ENCODE data around the gene ALPK3. TPM values are rescaled to one million over a fixed set of nuclear protein-coding genes. Genes with fewer than 3 reads are reported as not detected.
"Not testable (repeated sequence)": the region's sequence is repeated elsewhere in the genome, so short reads cannot be mapped to it uniquely, and the experiment has no call there.

The ALPK3 gene
- total RNA-seq, 1 experiment from 2014 or later = 0.03 TPM

DNA sequence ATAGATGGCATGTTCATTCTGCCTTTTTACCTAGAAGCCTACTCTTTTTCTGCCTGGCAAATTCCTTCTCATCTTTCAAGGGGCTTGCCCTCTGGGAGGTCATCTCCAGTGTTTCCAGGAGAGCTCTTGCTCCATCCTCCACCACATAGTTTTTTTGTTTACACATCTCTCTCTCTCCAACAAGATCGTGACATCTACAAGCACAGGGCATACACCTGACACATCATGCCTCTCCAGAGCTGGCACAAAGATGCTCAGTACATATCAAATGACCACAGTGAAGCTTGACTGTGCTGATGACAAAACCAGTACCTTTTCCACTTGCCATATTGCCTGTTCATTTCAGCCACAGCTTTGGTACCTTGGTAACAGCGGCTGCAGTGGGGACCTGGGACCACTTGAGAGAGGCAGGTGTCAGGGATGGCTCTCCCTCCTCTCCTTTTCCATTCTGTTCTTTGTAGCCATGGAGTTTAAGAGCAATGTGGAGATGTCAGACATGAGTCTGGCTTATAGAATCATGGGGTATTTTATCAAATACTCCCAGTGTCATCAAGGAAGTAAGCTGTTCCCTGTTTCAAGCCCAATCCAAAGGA lies 15.4 kb downstream of the ALPK3 start:
- in situ Hi-C loops (cut with HindIII; ENCODE audit: low pct_unique_long_range_greater_than_20kb, low sequenced_read_pairs) = no loop called here
- no peak for DNase-seq (ENCODE audit: low read depth, low spot score)

DNA sequence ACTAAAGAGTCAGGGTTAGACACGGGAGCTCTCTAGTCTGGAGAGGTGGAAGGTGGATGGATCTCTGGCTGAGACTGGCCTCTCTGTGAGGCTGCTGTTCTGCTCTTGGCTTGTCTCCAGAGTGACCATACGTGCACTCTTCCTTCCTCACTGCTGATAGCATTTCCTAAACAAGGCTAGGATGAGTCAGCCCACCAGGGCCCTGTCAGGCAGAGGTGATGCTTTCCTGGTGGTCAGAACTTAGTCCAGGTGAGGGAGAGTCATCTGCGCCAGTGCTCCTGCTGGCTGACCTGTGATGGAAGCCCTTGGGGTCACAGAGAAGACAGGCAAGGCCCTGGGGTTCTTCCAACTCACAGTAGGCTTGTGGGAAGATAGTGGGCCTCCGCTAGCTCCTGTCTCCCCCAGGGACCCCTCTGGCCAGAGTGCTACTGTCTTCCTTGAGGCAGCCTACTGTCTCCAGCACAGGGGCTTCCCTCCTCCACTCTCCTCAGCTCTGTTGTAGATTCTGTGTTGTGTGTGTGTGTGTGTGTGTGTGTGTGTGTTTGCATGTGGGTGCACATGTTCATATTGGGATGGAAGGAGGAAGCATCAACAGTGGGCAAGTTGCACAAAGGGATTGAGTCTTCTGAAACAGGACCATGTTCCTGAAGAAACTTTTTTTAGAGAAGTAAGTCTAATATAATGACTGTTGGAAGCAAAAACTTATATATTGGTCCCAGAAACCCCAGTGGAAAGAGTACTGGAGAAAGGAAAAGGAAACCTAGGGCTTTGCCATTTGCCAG lies 16.5 kb downstream of the ALPK3 start:
- DNase-seq (ENCODE audit: low read depth, low spot score) = no peak
- in situ Hi-C loops (cut with HindIII; ENCODE audit: low pct_unique_long_range_greater_than_20kb, low sequenced_read_pairs) = no loop called here

DNA sequence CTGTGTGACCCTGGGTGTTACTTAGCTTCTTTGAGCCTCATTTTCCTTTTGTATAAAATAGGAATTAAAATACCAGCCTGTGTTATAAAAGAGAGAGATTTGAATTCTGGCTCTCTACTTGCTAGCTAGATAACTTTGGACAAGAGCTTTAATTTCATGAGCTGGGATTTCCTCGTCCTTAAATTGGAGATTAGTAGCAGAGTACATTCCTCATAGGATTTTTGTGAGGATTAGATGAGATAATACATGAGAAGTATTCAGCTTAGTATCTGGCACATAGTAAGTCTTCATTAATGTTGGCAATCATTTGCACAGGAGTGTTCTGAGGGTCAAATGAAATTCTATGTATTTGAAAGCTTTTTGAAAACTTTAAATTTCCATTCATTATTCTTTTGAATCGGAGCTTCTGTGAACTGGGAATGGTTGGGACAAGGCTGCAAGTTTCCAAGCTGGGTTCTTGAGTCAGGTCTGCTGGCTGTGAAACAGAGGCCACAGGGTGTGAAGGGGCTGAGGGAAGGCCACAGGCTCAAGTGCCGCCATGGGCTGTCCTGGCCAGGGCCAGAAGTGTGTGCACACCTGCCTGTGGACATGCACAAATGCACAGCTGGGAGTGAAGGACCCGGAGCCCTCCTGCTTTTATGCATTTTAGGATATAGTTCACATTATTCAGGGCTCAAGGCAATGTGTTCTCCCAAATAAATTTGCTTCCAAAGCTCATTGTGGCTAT lies 17.2 kb downstream of the ALPK3 start:
- DNase-seq (ENCODE audit: low read depth, low spot score) = no peak
- in situ Hi-C loops (cut with HindIII; ENCODE audit: low pct_unique_long_range_greater_than_20kb, low sequenced_read_pairs) = no loop called here

DNA sequence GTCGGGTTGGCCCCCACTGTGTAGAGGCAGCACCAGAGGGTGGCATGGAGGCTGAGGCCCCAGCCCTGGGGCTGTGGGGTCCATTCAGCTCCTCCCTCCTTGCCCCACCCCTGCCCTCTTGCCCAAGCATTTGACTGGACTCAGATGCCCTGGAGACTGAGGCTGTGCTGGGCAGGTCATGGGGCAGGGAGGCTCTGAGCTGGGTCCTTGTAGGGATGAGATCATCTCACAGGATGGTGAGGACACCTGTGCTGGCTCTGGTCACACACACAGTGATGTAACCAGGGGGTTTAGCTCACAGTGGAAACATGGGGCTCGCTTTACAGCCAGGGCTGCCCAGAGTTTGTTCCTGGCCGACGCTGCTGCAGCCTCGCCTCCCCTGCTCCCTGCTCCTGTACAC lies 17.8 kb downstream of the ALPK3 start:
- DNase-seq (ENCODE audit: low read depth, low spot score) = no peak
- in situ Hi-C loops (cut with HindIII; ENCODE audit: low pct_unique_long_range_greater_than_20kb, low sequenced_read_pairs) = no loop called here

DNA sequence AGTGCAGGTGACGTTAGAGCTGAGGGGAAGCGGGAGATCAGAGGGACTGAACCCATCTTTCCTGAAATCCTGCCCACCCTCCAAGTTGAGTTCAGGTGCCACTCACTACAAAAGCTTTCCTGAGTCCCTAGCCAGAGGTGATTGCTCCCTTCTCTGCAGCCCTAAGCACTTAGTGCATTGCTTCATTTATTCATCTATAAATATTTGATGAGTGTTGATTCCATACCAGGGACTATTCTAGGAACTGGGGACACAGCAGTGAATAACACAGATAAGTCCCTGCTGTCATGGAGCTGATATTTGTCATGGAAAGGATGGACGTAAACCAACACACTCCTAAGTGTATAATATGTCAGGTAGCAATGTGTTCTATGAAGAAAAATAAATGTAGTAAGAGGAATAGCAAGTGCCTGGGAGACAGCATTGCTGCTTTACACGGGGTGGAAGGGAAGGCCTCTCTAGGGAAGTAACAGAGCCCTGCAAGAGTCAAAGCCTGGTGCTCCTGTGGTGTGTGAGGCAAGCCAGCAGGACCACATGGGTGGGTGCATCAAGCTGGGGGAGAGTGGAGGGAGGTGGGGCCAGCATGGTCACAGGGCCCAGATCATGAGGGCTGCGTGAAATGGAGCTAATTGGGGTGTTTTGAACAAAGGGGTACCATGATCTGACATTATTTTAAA lies 18.6 kb downstream of the ALPK3 start:
- in situ Hi-C loops (cut with HindIII; ENCODE audit: low pct_unique_long_range_greater_than_20kb, low sequenced_read_pairs) = no loop called here
- no peak for DNase-seq (ENCODE audit: low read depth, low spot score)

DNA sequence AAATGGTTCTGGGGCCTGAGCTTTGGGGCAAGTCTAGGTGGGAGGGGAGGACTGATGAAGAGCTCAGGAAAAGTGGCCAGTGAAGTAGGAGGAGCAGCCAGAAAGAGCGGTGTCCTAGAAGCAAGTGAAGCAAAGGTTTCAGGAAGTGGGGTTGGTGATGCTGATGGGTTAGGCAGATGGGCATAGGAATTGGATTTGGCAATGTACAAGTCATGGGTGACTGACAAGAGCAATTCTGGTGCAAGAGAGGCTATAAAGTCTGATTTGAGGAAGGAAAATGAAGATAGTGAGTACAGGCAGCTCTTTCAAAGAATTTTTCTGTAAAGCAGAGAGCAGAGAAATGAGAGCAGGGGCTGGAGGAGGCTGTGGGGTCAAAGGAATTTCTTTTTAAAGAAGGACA lies 19.7 kb downstream of the ALPK3 start:
- DNase-seq (ENCODE audit: low read depth, low spot score) = no peak
- in situ Hi-C loops (cut with HindIII; ENCODE audit: low pct_unique_long_range_greater_than_20kb, low sequenced_read_pairs) = no loop called here

DNA sequence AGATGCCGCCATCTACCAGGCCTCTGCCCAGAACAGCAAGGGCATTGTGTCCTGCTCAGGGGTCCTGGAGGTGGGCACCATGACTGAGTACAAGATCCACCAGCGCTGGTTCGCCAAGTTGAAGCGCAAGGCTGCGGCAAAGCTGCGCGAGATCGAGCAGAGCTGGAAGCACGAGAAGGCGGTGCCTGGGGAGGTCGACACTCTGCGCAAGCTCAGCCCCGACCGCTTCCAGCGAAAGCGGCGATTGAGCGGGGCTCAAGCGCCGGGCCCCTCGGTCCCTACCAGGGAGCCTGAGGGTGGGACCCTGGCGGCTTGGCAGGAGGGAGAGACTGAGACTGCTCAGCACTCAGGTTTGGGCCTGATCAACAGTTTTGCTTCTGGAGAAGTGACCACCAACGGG lies 22.6 kb downstream of the ALPK3 start:
- no peak for DNase-seq (ENCODE audit: low read depth, low spot score)
- in situ Hi-C loops (cut with HindIII; ENCODE audit: low pct_unique_long_range_greater_than_20kb, low sequenced_read_pairs) = no loop called here

DNA sequence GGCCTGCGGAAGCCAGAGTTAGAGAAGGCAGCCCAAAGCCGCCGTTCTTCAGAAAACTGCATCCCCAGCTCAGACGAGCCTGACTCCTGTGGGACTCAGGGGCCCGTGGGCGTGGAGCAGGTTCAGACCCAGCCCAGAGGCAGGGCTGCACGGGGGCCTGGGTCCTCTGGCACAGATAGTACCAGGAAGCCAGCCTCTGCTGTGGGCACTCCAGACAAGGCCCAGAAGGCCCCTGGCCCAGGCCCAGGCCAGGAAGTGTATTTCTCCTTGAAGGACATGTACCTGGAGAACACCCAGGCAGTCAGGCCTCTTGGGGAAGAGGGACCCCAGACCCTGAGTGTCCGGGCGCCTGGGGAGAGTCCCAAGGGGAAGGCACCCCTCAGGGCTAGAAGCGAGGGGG lies 23.1 kb downstream of the ALPK3 start:
- no peak for DNase-seq (ENCODE audit: low read depth, low spot score)
- in situ Hi-C loops (cut with HindIII; ENCODE audit: low pct_unique_long_range_greater_than_20kb, low sequenced_read_pairs) = no loop called here

DNA sequence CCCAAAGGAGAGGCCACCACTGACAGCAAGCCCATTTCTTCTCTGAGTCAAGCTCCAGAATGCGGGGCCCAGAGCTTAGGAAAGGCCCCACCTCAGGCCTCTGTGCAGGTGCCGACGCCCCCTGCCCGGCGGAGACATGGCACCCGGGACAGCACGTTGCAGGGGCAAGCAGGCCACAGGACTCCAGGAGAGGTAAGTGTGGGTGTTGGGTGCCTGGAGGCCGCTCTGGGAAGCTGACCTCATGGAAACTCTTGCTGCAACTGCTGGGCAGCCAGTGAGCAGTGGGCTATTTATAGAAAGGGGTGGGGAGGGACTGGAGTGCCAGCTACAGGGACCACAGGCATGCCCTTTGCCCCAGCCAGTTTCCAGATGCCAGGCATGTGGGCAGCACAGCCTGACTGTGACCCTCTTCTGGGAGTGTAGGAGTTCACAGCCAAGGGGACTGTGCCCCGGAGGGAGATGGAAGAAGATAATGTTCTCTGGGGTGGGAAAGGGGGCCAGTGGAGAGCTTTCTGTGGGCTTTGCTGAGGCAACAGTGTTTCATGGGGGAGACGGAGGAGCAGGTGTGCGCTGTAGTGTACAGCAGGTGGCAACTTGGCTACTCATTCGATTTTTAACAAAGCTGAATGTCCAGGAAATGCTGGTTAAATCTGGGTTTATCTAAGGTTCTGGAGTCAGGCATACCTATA lies 23.7 kb downstream of the ALPK3 start:
- DNase-seq (ENCODE audit: low read depth, low spot score) = peak; percentile 12
- in situ Hi-C loops (cut with HindIII; ENCODE audit: low pct_unique_long_range_greater_than_20kb, low sequenced_read_pairs) = no loop called here

DNA sequence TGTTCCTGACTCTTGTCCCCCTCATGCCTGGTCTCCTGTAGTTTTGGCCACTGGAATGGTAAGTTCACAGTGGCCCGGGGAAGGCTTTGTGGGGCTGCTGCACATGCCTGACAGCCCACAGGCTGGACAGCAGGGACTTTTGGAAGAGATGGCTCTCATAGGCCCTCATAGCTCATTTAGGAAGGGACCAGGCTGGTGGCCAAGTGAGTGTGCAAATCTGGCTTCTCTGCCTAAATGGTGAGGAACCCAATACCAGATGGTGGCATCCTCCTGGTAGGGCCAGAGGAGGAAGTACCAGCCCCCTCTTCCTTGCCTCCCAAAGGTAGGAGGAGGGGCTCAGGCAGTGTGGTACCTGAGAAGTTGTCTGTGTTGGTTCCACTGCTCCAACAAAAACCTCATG lies 25.6 kb downstream of the ALPK3 start:
- in situ Hi-C loops (cut with HindIII; ENCODE audit: low pct_unique_long_range_greater_than_20kb, low sequenced_read_pairs) = no loop called here
- DNase-seq (ENCODE audit: low read depth, low spot score) = no peak

DNA sequence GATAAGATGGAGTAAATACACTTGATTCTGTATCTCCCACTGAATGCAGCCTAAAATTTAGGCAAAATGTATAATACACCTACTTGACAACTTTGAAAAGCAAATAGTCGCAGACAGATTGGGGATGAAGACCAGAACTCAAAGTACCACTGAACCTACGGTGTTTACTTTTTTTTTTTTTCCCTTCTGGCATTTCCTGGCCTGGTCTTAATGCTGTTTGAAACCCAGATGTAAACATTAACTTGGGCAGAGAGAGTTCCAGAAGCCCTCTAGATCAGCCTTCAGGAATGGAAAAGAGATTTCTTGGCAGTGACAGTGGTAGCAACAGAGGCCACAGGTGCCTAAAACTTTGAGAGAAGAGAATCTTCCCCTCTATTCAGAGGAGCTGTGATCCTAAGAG lies 27.8 kb downstream of the ALPK3 start:
- DNase-seq (ENCODE audit: low read depth, low spot score) = no peak
- in situ Hi-C loops (cut with HindIII; ENCODE audit: low pct_unique_long_range_greater_than_20kb, low sequenced_read_pairs) = no loop called here

DNA sequence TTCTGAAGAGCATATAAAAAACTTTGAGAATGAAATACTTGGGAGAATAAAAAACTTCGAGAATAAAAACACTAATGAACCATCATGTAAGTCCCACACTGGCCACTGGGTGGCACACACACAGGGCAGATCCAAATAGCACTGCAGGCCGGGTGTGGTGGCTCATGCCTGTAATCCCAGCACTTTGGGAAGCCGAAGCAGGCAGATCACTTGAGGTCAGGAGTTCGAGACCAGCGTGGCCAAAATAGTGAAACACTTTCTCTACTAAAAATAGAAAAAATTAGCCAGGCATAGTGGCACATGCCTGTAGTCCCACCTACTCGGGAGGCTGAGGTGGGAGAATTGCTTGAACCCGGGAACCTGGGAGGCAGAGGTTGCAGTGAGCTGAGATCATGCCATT lies 28.5 kb downstream of the ALPK3 start:
- peak; percentile 72 for DNase-seq (ENCODE audit: low read depth, low spot score)
- in situ Hi-C loops (cut with HindIII; ENCODE audit: low pct_unique_long_range_greater_than_20kb, low sequenced_read_pairs) = not testable (repeated sequence)

DNA sequence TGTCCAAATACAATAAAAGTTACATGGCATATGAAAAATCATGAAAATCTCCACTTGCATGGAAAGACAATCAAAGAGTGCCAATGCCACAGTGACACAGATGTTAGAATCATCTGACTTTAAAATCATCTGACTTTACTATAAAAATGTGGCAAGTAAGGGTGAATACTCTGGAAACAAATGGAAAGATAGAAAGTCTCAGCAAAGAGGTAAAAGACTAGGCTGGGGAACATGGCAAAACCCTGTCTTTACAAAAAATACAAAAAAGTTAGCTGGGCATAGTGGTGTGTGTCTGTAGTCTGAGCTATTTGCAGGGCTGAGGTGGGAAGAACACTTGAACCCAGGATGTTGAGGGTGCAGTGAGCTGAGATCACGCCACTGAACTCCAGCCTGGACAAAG lies 29.1 kb downstream of the ALPK3 start:
- in situ Hi-C loops (cut with HindIII; ENCODE audit: low pct_unique_long_range_greater_than_20kb, low sequenced_read_pairs) = no loop called here
- DNase-seq (ENCODE audit: low read depth, low spot score) = no peak

DNA sequence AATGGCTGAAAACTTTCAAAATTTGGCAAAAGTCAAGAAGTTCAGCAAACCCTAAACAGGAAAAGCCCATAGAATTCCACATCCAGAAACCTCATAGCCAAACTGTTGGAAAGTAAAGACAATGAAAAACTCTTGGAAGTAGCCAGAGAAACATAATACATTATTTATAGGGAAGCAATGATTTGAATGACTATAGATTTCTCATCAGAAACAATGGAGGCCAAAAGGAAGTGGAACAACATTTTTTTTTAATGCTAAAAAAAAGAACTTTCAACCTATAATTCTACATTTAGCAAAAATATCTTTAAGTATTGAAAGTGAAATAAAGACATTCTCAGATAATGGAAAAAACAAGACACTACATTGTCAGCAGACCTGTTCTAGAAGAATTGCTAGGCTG lies 30.2 kb downstream of the ALPK3 start:
- in situ Hi-C loops (cut with HindIII; ENCODE audit: low pct_unique_long_range_greater_than_20kb, low sequenced_read_pairs) = no loop called here
- DNase-seq (ENCODE audit: low read depth, low spot score) = no peak

DNA sequence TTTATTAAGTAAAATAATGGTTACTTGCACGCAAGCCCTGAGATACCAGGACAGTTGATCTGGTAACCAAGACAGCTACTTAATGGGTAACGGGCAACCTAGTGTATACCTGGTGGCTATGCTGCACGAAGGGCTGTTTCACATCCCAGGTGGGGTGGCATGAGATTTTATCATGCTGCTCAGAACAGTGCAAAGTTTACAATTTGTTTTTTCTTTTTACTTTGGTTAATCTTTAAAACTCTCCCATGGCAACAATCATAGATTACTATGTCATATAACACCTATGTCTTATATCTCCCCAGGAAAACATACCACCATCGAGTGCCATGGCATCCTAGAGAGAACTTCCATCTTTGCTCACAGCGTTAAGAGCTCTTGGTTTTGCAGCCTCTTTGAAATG lies 35.1 kb downstream of the ALPK3 start:
- in situ Hi-C loops (cut with HindIII; ENCODE audit: low pct_unique_long_range_greater_than_20kb, low sequenced_read_pairs) = no loop called here
- no peak for DNase-seq (ENCODE audit: low read depth, low spot score)

DNA sequence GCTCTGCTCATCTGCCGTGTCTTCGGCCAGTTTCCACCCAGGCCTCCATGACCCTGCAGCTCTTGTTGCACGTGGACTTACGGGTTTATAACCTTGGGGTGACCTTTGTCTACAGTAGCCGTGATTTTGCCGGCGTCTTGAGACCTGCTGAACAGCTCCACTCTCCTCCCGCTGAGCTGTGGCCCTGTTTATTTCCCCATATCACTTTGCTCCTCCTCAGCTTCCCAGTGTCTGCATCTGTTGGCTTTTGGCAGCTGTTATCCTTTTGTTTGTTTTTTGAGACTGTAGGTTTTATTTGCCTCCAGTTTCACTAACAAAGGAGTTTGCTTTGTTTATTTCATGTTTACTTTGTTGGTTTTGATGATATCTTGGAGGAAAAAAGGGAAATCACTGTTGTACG lies 38.0 kb downstream of the ALPK3 start:
- DNase-seq (ENCODE audit: low read depth, low spot score) = no peak
- in situ Hi-C loops (cut with HindIII; ENCODE audit: low pct_unique_long_range_greater_than_20kb, low sequenced_read_pairs) = no loop called here

DNA sequence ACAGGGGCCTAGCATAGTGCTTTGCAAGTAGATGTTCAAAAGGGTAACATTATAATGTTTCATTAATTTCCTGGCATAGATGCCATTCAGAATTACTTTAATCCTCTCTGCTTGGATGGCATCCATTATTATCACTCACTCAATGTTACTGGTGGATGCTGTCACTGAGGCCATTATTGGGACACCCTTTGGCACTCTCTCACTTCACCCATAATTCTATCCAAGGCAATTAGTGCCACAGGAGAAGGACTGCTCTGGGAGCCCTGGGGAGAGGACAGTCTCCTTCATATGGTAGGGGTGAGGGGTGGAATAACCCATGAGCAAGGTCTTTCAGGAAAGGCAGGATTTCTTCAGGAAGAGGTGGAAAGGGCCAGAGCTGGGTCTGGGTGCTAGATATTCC lies 38.6 kb downstream of the ALPK3 start:
- DNase-seq (ENCODE audit: low read depth, low spot score) = no peak
- in situ Hi-C loops (cut with HindIII; ENCODE audit: low pct_unique_long_range_greater_than_20kb, low sequenced_read_pairs) = no loop called here
